K562 (cell line): ENCODE measurements around the gene MEGF11. TPM values are rescaled to one million over a fixed set of nuclear protein-coding genes. Genes with fewer than 3 reads are reported as not detected.

ENCODE experiments used
- ARNT ChIP-seq, 2 experiments: fragments of 450-650 bp; IDR thresholded peaks; 2 replicates each; pipeline ENCODE4 v1.6.1; 2016; ENCODE audit warnings: mild to moderate bottlenecking in 1 of 2
- CHD1 ChIP-seq: fragments of 200-600 bp; sonication (generic); IDR thresholded peaks from one replicate; pipeline ENCODE4 v1.6.1; 2012; ENCODE audit warnings: mild to moderate bottlenecking, moderate library complexity, low read length, inconsistent platforms
- CHD2 ChIP-seq: IDR thresholded peaks from 2 replicates; pipeline ENCODE4 v1.6.1; 2011; ENCODE audit warnings: low read depth, low read length
- CTCF ChIP-seq, 3 experiments: IDR thresholded peaks in 2 of 3; conservative IDR thresholded peaks in 1 of 3; 2 replicates each; pipeline ENCODE4 v1.5.1; 2011 to 2012; ENCODE audit warnings: low read length in 3 of 3, mild to moderate bottlenecking in 3 of 3, control low read depth in 2 of 3, improper control_type of control experiment in 1 of 3, inconsistent platforms in 1 of 3, low read depth in 1 of 3, mixed read lengths in 1 of 3, moderate library complexity in 1 of 3; ENCODE audit not compliant: insufficient read depth in 2 of 3
- ELF1 ChIP-seq: fragments of 200-800 bp; sonication (Bioruptor generic); IDR thresholded peaks from 2 replicates; pipeline ENCODE4 v1.6.1; 2016; ENCODE audit warnings: missing genetic modification characterization, missing compliant biosample characterization
- FOXK2 ChIP-seq, 2 experiments: fragments of 450-650 bp; IDR thresholded peaks in 1 of 2; conservative IDR thresholded peaks in 1 of 2; 2 replicates each; pipeline ENCODE4 v1.6.1; 2016; ENCODE audit warnings: low read depth in 2 of 2, mild to moderate bottlenecking in 1 of 2
- L3MBTL2 ChIP-seq: fragments of 450-650 bp; IDR thresholded peaks from 2 replicates; pipeline ENCODE4 v1.6.1; 2016; ENCODE audit warnings: mild to moderate bottlenecking, moderate library complexity
- MLLT1 ChIP-seq, 2 experiments: fragments of 450-650 bp; IDR thresholded peaks; 2 replicates each; pipeline ENCODE4 v1.6.1; 2016
- NBN ChIP-seq: fragments of 450-650 bp; IDR thresholded peaks from 2 replicates; pipeline ENCODE4 v1.6.1; 2016; ENCODE audit warnings: low read depth, mild to moderate bottlenecking
- NFIX ChIP-seq: fragments of 250-450 bp; sonication (Bioruptor Pico); IDR thresholded peaks from 2 replicates; pipeline ENCODE4 v1.4.0; 2020; ENCODE audit warnings: low read depth, mild to moderate bottlenecking, moderate library complexity
- NONO ChIP-seq, 2 experiments: fragments of 200-400 bp in 1 of 2; fragments of 450-650 bp in 1 of 2; formaldehyde crosslinking in 1 of 2; IDR thresholded peaks; 2 replicates each; pipeline ENCODE4 v1.6.1; 2017; ENCODE audit warnings: low read depth in 2 of 2, mild to moderate bottlenecking in 2 of 2, moderate library complexity in 2 of 2, low read length in 1 of 2
- POLR3A ChIP-seq: IDR thresholded peaks from 2 replicates; pipeline ENCODE4 v1.6.1; 2011; ENCODE audit warnings: borderline replicate concordance, mild to moderate bottlenecking, moderate library complexity; ENCODE audit not compliant: insufficient read length, insufficient read depth; ENCODE audit errors: extremely low read depth
- PRPF4 ChIP-seq: fragments of 200-400 bp; formaldehyde crosslinking; IDR thresholded peaks from one replicate; pipeline ENCODE4 v1.6.1; 2017; ENCODE audit warnings: low read length, low read depth, mild to moderate bottlenecking; ENCODE audit not compliant: insufficient read depth, poor library complexity, severe bottlenecking
- PURB ChIP-seq: sonication (generic); formaldehyde crosslinking; IDR thresholded peaks from 2 replicates; pipeline ENCODE4 v1.9.0; 2021; ENCODE audit warnings: low read depth, mild to moderate bottlenecking, missing genetic modification reagents
- RAD21 ChIP-seq, 2 experiments: fragments of 250-450 bp in 1 of 2; fragments of 450-650 bp in 1 of 2; sonication (Bioruptor Pico) in 1 of 2; formaldehyde crosslinking in 1 of 2; IDR thresholded peaks in 1 of 2; conservative IDR thresholded peaks in 1 of 2; 2 replicates each; pipeline versions ENCODE4 v1.4.0 to v1.8.0; 2020 to 2022; ENCODE audit warnings: mild to moderate bottlenecking in 2 of 2, moderate library complexity in 1 of 2
- SMAD2 ChIP-seq: fragments of 150-350 bp; IDR thresholded peaks from 2 replicates; pipeline ENCODE4 v1.6.1; 2014; ENCODE audit warnings: low read depth, mild to moderate bottlenecking, low read length
- SMAD4 ChIP-seq: fragments of 250-450 bp; sonication (Bioruptor Pico); conservative IDR thresholded peaks from 2 replicates; pipeline ENCODE4 v1.8.0; 2021; ENCODE audit warnings: inconsistent platforms, mild to moderate bottlenecking, moderate library complexity
- polyA plus RNA-seq, 8 experiments: library from polyadenylated mRNA; depleted of rRNA in 4 of 8; stranded (reverse) in 5 of 8; unstranded in 3 of 8; fragments of >200 nt; fragmentation: Nextera tagmentation in 2 of 8; fragmentation: Illumina TruSeq in 1 of 8; extraction: Ambion mirVana in 2 of 8; extraction: Trizol in 1 of 8; gene quantifications; 2 replicates each; pipeline versions ENCODE4 v1.2.1 to v1.2.3, GENCODE V29; 2011 to 2014; ENCODE audit warnings: inconsistent platforms in 1 of 8, missing spikeins in 1 of 8
- total RNA-seq, 7 experiments: library from RNA; depleted of rRNA in 6 of 7; stranded (reverse); fragments of >200 nt in 6 of 7; fragmentation: Illumina TruSeq in 2 of 7; extraction: Trizol in 2 of 7; gene quantifications; 2 replicates each; pipeline versions ENCODE4 v1.2.1 to v1.2.3, GENCODE V29; 2011 to 2021; ENCODE audit warnings: low replicate concordance in 1 of 7
- TF ChIP-seq, protein P1 (sequence below): fragments of 250-450 bp; sonication (Bioruptor Pico); IDR thresholded peaks from 2 replicates; pipeline ENCODE4 v1.8.0; 2021; ENCODE audit warnings: borderline replicate concordance, mild to moderate bottlenecking, moderate library complexity; ENCODE audit not compliant: poor library complexity, severe bottlenecking
- TF ChIP-seq, protein P2 (sequence below): fragments of 450-650 bp; IDR thresholded peaks from 2 replicates; pipeline ENCODE4 v1.6.1; 2017; ENCODE audit warnings: mild to moderate bottlenecking, moderate library complexity
- TF ChIP-seq, protein P3 (sequence below): fragments of 450-650 bp; IDR thresholded peaks from 2 replicates; pipeline ENCODE4 v1.6.1; 2016

MEGF11 gene
- total and polyA plus RNA-seq, 9 of the 15 experiments (the other 6 are each of a cell fraction or from before 2014, with no cell fraction given): 0.06 to 0.23 (median 0.20) TPM; not detected in 6

- TF ChIP-seq PURB (no peak), ARNT (IDR thresholded peaks at IDR 0.05) (no peak), ELF1 (tag) (no peak), PRPF4 (no peak), POLR3A (no peak), MLLT1 (IDR thresholded peaks at IDR 0.05) (no peak), SMAD2 (no peak), SMAD4 (CRISPR knock-in tag) (no peak), L3MBTL2 (peak; percentile 78), FOXK2 (conservative IDR thresholded peaks at IDR 0.05 in 1 of 2, IDR thresholded peaks at IDR 0.05 in 1 of 2; ENCODE audit: low read depth in 2 of 2) (no peak), CHD1 (no peak), RAD21 (CRISPR knock-in tag; conservative IDR thresholded peaks at IDR 0.05 in 1 of 2, IDR thresholded peaks at IDR 0.05 in 1 of 2) (no peak), NFIX (no peak), CHD2 (no peak), NONO (IDR thresholded peaks at IDR 0.05; ENCODE audit: low read depth in 2 of 2, low read length in 1 of 2) (no peak), CTCF (IDR thresholded peaks at IDR 0.05 in 2 of 3, conservative IDR thresholded peaks at IDR 0.05 in 1 of 3; ENCODE audit: insufficient read depth in 2 of 3, low read depth in 1 of 3, low read length in 3 of 3) (no peak), NBN (0 out of 2 replicates have a peak, but pooled peaks have one; percentile 20)
- TF ChIP-seq, protein P1, sequence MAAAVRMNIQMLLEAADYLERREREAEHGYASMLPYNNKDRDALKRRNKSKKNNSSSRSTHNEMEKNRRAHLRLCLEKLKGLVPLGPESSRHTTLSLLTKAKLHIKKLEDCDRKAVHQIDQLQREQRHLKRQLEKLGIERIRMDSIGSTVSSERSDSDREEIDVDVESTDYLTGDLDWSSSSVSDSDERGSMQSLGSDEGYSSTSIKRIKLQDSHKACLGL (CRISPR knock-in tag): no peak
- TF ChIP-seq, protein P2, sequence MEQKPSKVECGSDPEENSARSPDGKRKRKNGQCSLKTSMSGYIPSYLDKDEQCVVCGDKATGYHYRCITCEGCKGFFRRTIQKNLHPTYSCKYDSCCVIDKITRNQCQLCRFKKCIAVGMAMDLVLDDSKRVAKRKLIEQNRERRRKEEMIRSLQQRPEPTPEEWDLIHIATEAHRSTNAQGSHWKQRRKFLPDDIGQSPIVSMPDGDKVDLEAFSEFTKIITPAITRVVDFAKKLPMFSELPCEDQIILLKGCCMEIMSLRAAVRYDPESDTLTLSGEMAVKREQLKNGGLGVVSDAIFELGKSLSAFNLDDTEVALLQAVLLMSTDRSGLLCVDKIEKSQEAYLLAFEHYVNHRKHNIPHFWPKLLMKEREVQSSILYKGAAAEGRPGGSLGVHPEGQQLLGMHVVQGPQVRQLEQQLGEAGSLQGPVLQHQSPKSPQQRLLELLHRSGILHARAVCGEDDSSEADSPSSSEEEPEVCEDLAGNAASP: no peak
- TF ChIP-seq, protein P3, sequence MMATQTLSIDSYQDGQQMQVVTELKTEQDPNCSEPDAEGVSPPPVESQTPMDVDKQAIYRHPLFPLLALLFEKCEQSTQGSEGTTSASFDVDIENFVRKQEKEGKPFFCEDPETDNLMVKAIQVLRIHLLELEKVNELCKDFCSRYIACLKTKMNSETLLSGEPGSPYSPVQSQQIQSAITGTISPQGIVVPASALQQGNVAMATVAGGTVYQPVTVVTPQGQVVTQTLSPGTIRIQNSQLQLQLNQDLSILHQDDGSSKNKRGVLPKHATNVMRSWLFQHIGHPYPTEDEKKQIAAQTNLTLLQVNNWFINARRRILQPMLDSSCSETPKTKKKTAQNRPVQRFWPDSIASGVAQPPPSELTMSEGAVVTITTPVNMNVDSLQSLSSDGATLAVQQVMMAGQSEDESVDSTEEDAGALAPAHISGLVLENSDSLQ: no peak
Observed at GRCh38 chr15:66294157-66294931, 40.8 kb upstream of the MEGF11 start (continued).
